ENCODE data around the gene WDR27.

- TF ChIP-seq MXI1 (conservative IDR thresholded peaks at IDR 0.05; ENCODE audit: poor library complexity, severe bottlenecking): no peak
- no peak for TF ChIP-seq CTCF (IDR thresholded peaks at IDR 0.05; ENCODE audit: poor library complexity, severe bottlenecking)
- no peak for TF ChIP-seq RAD21 (conservative IDR thresholded peaks at IDR 0.05)
- TF ChIP-seq POLR2AphosphoS5 (IDR thresholded peaks at IDR 0.05): no peak
These were observed 44.7 kb upstream of the WDR27 start for GRCh38 chr6:169746556-169746955.

Measured in neural cell (in vitro differentiated cells).